ENCODE measurements around the gene HEXD.
"Not testable (repeated sequence)": the region's sequence is repeated elsewhere in the genome, so short reads cannot be mapped to it uniquely, and the experiment has no call there.

The HEXD gene

DNA sequence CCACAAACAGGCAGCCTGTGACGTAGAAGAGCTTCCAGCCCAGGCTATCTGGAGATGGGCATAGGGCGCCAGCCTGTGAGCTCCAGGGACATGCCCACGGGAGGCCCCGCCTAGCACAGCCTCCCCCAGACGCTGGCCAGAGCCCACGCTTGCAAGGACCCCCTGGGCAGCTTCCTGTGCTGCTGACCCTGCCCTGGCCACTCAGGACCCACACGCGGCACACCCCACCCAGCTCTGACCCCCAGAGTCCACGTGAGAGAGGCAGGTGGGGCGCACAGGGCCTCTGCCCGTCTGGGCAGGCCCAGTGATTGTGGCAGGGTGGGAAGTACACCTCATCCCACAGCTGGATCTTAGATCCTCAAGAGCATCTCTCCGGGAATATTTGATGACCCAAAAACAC, 28.5 kb downstream of the HEXD start:
- in situ Hi-C loops (cut with MboI; ENCODE audit: low pct_unique_long_range_greater_than_20kb, low sequenced_read_pairs), result no loop called here
- DNase-seq, result no peak

DNA sequence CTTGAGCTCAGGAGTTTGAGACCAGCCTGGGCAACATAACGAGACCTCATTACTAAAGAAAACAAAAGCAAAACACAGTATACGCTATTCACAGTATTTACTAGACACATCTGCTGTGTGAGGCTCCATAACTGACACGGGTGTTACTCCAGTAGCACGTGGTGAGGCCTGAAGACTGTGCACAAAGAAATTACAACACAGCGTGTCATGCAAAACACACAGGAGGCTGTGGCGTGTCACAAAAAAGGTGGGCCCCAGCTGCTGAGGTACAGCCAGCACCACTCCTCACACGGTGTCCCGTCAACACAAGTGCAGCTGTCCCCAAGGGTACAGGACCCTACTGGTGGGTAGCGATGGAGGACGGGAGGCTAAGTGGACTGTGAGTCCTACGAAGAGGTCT, 29.7 kb downstream of the HEXD start:
- in situ Hi-C loops (cut with MboI; ENCODE audit: low pct_unique_long_range_greater_than_20kb, low sequenced_read_pairs), result no loop called here
- no peak for DNase-seq

DNA sequence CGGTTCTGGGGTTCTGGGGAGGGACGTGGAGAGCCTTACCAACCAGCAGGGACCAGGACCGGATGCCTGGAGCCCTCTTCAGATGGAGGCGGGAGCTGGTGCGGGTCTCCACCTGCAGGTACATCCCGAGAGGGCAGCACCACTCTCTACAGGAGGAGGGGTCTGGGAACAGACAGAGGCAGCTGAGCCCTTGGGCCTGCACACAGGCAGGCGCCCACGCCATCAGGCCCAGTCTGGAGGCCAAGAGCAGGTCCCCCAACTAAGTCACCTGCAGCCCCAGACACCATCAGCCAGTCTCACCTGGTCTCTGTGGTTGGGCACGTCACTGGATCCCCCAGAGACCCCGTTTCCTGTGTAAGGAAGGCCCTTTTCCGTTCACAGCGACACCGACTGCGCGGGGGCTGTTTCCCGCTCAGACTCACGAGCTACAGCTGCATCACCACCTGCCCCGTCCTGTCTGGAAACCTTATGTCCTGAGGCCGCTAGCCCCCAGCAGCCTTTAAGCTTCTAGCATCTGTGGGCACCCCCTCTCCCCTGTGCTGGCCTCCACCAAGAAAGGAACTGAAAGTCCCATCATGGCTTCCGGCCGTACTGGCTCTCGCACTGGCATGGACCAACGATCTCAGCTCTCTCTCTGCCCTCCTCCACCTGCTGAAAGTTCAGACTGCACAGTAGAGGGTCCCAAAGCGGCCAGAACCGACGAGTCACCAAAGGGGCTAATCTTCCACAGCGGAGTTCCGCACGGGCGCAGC, 31.2 kb downstream of the HEXD start:
- in situ Hi-C loops (cut with MboI; ENCODE audit: low pct_unique_long_range_greater_than_20kb, low sequenced_read_pairs), result no loop called here
- DNase-seq, result peak; percentile 48

GRCh38 chr17:82449883-82450356, 31.8 kb downstream of the HEXD start:
- in situ Hi-C loops (cut with MboI; ENCODE audit: low pct_unique_long_range_greater_than_20kb, low sequenced_read_pairs), result no loop called here
- DNase-seq, result no peak

DNA sequence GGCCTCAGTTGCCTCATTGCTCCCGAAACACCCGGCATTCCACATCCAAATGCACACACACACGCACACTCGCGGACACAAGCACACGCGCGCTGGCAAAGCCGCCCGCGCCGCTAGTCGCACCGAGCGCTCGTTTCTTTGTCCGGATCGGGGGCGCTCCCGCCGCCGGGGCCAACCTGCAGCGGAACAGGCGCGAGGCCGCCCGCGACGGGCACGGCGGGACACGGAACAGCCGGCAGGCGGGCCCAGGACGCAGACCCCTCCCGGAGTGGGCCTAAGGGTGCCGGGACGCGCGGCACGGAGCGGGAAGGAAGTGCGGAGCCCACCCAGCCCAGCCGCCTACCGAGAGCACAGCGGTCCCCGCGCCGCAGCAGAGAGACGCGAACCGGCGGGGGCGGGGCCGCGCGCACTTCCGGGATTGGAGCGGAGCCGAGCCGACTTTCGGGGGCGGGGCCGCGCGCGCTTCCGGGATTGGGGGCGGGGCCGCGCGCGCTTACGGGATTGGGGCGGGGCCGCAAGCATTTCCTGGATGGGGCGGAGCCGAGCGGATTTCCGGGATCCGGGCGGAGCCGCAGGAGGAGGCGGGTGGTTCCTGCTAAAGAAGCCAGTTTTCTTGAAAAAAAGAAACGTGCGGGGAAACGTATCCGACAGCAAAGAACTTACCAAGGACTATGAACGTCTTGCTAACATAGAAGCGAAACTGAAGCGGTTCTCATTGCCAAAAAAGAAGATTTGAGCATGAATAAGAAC, 32.4 kb downstream of the HEXD start, which contains the start of gene CYBC1:
Gene CYBC1 (minus strand): TSS at position 396 of the 750 bp plus-strand sequence. CDS start 1,498 bp downstream, outside the sequence.
- peak; percentile 87 for DNase-seq
- in situ Hi-C loops (cut with MboI; ENCODE audit: low pct_unique_long_range_greater_than_20kb, low sequenced_read_pairs), result no loop called here

- in situ Hi-C loops (cut with MboI; ENCODE audit: low pct_unique_long_range_greater_than_20kb, low sequenced_read_pairs), result no loop called here
Measured at GRCh38 chr17:82452162-82452561, 34.0 kb downstream of the HEXD start.

DNA sequence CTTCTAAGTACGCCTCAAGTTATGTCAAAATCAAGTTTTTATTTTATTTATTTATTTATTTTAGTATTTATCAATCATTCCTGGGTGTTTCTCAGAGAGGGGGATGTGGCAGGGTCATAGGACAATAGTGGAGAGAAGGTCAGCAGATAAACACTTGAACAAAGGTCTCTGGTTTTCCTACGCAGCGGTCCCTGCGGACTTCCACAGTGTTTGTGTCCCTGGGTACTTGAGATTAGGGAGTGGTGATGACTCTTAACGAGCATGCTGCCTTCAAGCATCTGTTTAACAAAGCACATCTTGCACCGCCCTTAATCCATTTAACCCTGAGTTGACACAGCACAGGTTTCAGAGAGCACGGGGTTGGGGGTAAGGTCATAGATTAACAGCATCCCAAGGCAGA, 35.0 kb downstream of the HEXD start:
- in situ Hi-C loops (cut with MboI; ENCODE audit: low pct_unique_long_range_greater_than_20kb, low sequenced_read_pairs); DNase-seq: not testable (repeated sequence)

More at GRCh38 chr17:82452162-82452561, 34.0 kb downstream of the HEXD start:
- DNase-seq, result no peak

GRCh38 chr17:82453706-82454105, 35.6 kb downstream of the HEXD start:
- DNase-seq; in situ Hi-C loops (cut with MboI; ENCODE audit: low pct_unique_long_range_greater_than_20kb, low sequenced_read_pairs): not testable (repeated sequence)

GRCh38 chr17:82457073-82457928, 39.2 kb downstream of the HEXD start:
- in situ Hi-C loops (cut with MboI; ENCODE audit: low pct_unique_long_range_greater_than_20kb, low sequenced_read_pairs), result no loop called here
- DNase-seq, result peak; percentile 44

GRCh38 chr17:82457929-82458178, 39.7 kb downstream of the HEXD start:
- in situ Hi-C loops (cut with MboI; ENCODE audit: low pct_unique_long_range_greater_than_20kb, low sequenced_read_pairs), result no loop called here
- no peak for DNase-seq

GRCh38 chr17:82458179-82458884, 40.2 kb downstream of the HEXD start, which contains the start of gene NARF:
TSS of gene NARF (plus strand) at chr17:82458741. CDS start at chr17:82458804, 63 bp downstream.
- in situ Hi-C loops (cut with MboI; ENCODE audit: low pct_unique_long_range_greater_than_20kb, low sequenced_read_pairs), result no loop called here
- DNase-seq, result peak; percentile 98

GRCh38 chr17:82458885-82459424, 40.8 kb downstream of the HEXD start:
- in situ Hi-C loops (cut with MboI; ENCODE audit: low pct_unique_long_range_greater_than_20kb, low sequenced_read_pairs), result no loop called here
- DNase-seq, result peak; percentile 37

DNA sequence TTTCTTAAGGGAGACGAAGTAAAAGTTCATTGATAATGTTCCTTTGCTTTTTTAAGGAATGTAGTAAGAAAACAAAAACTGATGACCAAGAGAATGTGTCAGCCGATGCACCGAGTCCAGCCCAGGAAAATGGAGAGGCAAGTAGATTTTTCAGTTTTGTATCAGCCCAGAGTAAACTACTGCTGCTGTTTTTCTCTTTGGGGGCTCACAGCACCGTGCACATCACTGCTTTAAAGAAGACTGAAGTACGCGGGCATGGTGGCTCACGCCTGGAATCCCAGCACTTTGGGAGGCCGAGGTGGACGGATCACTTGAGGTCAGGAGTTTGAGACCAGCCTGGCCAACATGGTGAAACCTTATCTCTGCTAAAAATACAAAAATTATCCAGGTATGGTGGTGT, 41.8 kb downstream of the HEXD start:
- in situ Hi-C loops (cut with MboI; ENCODE audit: low pct_unique_long_range_greater_than_20kb, low sequenced_read_pairs); DNase-seq: not testable (repeated sequence)

GRCh38 chr17:82461827-82462524, 43.8 kb downstream of the HEXD start:
- in situ Hi-C loops (cut with MboI; ENCODE audit: low pct_unique_long_range_greater_than_20kb, low sequenced_read_pairs), result no loop called here

GRCh38 chr17:82463391-82463790, 45.2 kb downstream of the HEXD start:
- DNase-seq, result no peak
- in situ Hi-C loops (cut with MboI; ENCODE audit: low pct_unique_long_range_greater_than_20kb, low sequenced_read_pairs), result no loop called here

More at GRCh38 chr17:82461827-82462524, 43.8 kb downstream of the HEXD start:
- DNase-seq, result no peak

- no peak for DNase-seq
- in situ Hi-C loops (cut with MboI; ENCODE audit: low pct_unique_long_range_greater_than_20kb, low sequenced_read_pairs), result no loop called here
Measured at GRCh38 chr17:82463925-82464566, 45.9 kb downstream of the HEXD start.

- in situ Hi-C loops (cut with MboI; ENCODE audit: low pct_unique_long_range_greater_than_20kb, low sequenced_read_pairs), result no loop called here
- no peak for DNase-seq
Measured at GRCh38 chr17:82464567-82464929, 46.4 kb downstream of the HEXD start.

All from KBM-7 (cell line).